ENCODE measurements around the gene CCM2. TPM values are rescaled to one million over a fixed set of nuclear protein-coding genes. Genes with fewer than 3 reads are reported as not detected.
"Not testable (repeated sequence)": the region's sequence is repeated elsewhere in the genome, so short reads cannot be mapped to it uniquely, and the experiment has no call there.

The CCM2 gene
- total RNA-seq, 2 experiments from 2014 or later = 48.8 to 52.8 TPM

- Histone ChIP-seq H3K4me3 (ENCODE audit: low read length) (no peak overlapping the region), H3K27me3 (ENCODE audit: control insufficient read depth in 1 of 2, insufficient read depth in 2 of 2, low read length in 2 of 2) (no peaks in the 10 kb centered on the region), H3K9me3 (ENCODE audit: control insufficient read depth in 1 of 2, insufficient read depth in 1 of 2, low read length in 2 of 2) (no peaks in the 10 kb centered on the region), H3K4me1 (ENCODE audit: insufficient read depth, low read length) (peaks cover 36% of the 10 kb centered on the region), H3K27ac (ENCODE audit: low read depth in 1 of 2, low read length in 2 of 2) (no peak overlapping the region), H3K36me3 (ENCODE audit: insufficient read depth, low read length) (peaks cover 5% of the 10 kb centered on the region)
- ChIA-PET CTCF (interaction anchor here (1.6 kb wide), 1 partner anchor 16 kb away, joined by 4 read pairs; no protein-coding TSS in a partner anchor), POLR2A (interaction anchor here (0.7 to 1.5 kb wide), 3 partner anchors 8 to 37 kb away, joined by 3 read pairs; no protein-coding TSS in a partner anchor)
- Mint-ChIP-seq H3K9me3 (no peaks in the 10 kb centered on the region), H3K27me3 (no peaks in the 10 kb centered on the region), H3K36me3 (ENCODE audit: low read depth) (peaks cover 15% of the 10 kb centered on the region), H3K27ac (no peak overlapping the region), H3K4me3 (no peak overlapping the region), H3K4me1 (ENCODE audit: low read depth) (peaks cover 30% of the 10 kb centered on the region)
- ATAC-seq (ENCODE audit: poor library complexity) (no peak), DNase-seq (no peak)
- TF ChIP-seq, protein P1, sequence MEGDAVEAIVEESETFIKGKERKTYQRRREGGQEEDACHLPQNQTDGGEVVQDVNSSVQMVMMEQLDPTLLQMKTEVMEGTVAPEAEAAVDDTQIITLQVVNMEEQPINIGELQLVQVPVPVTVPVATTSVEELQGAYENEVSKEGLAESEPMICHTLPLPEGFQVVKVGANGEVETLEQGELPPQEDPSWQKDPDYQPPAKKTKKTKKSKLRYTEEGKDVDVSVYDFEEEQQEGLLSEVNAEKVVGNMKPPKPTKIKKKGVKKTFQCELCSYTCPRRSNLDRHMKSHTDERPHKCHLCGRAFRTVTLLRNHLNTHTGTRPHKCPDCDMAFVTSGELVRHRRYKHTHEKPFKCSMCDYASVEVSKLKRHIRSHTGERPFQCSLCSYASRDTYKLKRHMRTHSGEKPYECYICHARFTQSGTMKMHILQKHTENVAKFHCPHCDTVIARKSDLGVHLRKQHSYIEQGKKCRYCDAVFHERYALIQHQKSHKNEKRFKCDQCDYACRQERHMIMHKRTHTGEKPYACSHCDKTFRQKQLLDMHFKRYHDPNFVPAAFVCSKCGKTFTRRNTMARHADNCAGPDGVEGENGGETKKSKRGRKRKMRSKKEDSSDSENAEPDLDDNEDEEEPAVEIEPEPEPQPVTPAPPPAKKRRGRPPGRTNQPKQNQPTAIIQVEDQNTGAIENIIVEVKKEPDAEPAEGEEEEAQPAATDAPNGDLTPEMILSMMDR (IDR thresholded peaks at IDR 0.05) = no peak
- intact Hi-C loops (cut with DNase I, micrococcal nuclease) = no loop called here
Observed at GRCh38 chr7:44990109-44991023, 9.6 kb upstream of the CCM2 start.

- H3K27ac Mint-ChIP-seq; ATAC-seq (ENCODE audit: poor library complexity); intact Hi-C loops (cut with DNase I, micrococcal nuclease); H3K27me3 Mint-ChIP-seq; H3K27ac ChIP-seq (ENCODE audit: low read depth in 1 of 2, low read length in 2 of 2); H3K4me3 ChIP-seq (ENCODE audit: low read length); DNase-seq; H3K9me3 Mint-ChIP-seq; H3K36me3 ChIP-seq (ENCODE audit: insufficient read depth, low read length); H3K36me3 Mint-ChIP-seq (ENCODE audit: low read depth); H3K9me3 ChIP-seq (ENCODE audit: control insufficient read depth in 1 of 2, insufficient read depth in 1 of 2, low read length in 2 of 2); H3K27me3 ChIP-seq (ENCODE audit: control insufficient read depth in 1 of 2, insufficient read depth in 2 of 2, low read length in 2 of 2); H3K4me3 Mint-ChIP-seq; CTCF ChIA-PET: not testable (repeated sequence)
- H3K4me1 ChIP-seq (ENCODE audit: insufficient read depth, low read length) = peaks cover 34% of the 10 kb centered on the region
- POLR2A ChIA-PET = interaction anchor here (1.1 kb wide), 1 partner anchor 13 kb away, joined by 6 read pairs; the partner anchor contains the start of gene MYO1G
- H3K4me1 Mint-ChIP-seq (ENCODE audit: low read depth) = peaks cover 24% of the 10 kb centered on the region
Observed at GRCh38 chr7:44992004-44992795, 7.8 kb upstream of the CCM2 start.

GRCh38 chr7:44994877-44995554 is 5.0 kb upstream of the CCM2 start:
- H3K4me3 ChIP-seq (ENCODE audit: low read length) = no peak overlapping the region
- peak overlapping the region in 1 of 2 donors; percentile 25 for H3K27ac ChIP-seq (ENCODE audit: low read depth in 1 of 2, low read length in 2 of 2)
- no peaks in the 10 kb centered on the region for H3K36me3 ChIP-seq (ENCODE audit: insufficient read depth, low read length)
- ChIA-PET CTCF (interaction anchor here (1.5 to 7.6 kb wide), 2 partner anchors 21 to 22 kb away, joined by 6 to 62 read pairs; no protein-coding TSS in a partner anchor), POLR2A (interaction anchor here (1.7 to 10.2 kb wide), 3 partner anchors 9 to 36 kb away, joined by 6 to 367 read pairs (median 13); partner anchors contain the start of gene MYO1G)
- Mint-ChIP-seq H3K4me3 (peak overlapping the region; percentile 68), H3K4me1 (ENCODE audit: low read depth) (peaks cover 35% of the 10 kb centered on the region), H3K9me3 (no peaks in the 10 kb centered on the region), H3K36me3 (ENCODE audit: low read depth) (peaks cover 6% of the 10 kb centered on the region), H3K27ac (peak overlapping the region; percentile 79), H3K27me3 (no peaks in the 10 kb centered on the region)
- ATAC-seq (ENCODE audit: poor library complexity) (no peak), DNase-seq (peak in 4 of 14 experiments; percentile 41 to 62 (median 50))
- intact Hi-C loops (cut with DNase I, micrococcal nuclease) = loop anchor here in 1 of 2 experiments (5.0 kb wide), 1 partner anchor 108 kb away; the partner anchor contains the start of gene PURB
- no peaks in the 10 kb centered on the region for H3K9me3 ChIP-seq (ENCODE audit: control insufficient read depth in 1 of 2, insufficient read depth in 1 of 2, low read length in 2 of 2)
- H3K27me3 ChIP-seq (ENCODE audit: control insufficient read depth in 1 of 2, insufficient read depth in 2 of 2, low read length in 2 of 2) = no peaks in the 10 kb centered on the region
- TF ChIP-seq, protein P1 (IDR thresholded peaks at IDR 0.05) = no peak
- peaks cover 43% of the 10 kb centered on the region for H3K4me1 ChIP-seq (ENCODE audit: insufficient read depth, low read length)
